Occipital lobe (tissue), 2 donors: ENCODE data around the gene FARSA. TPM values are rescaled to one million over a fixed set of nuclear protein-coding genes. Genes with fewer than 3 reads are reported as not detected.
A peak's percentile ranks its signal among the peaks of the same experiment; 100 is the strongest.

Experiments used
- small RNA-seq: library from RNA; depleted of rRNA; stranded (forward); fragments of <200 nt; gene quantifications from one replicate; pipeline ENCODE3, GENCODE V24; 2014
- total RNA-seq: library from RNA; depleted of rRNA; stranded (reverse); fragments of >200 nt; gene quantifications from one replicate; pipeline ENCODE4 v1.2.3, GENCODE V29; 2014

Gene FARSA
- total RNA-seq, 1 donor from 2014 or later: 46.8 TPM

Small RNA genes within 50 kb of the gene (small RNA-seq; reads per million reads assigned to genes)
- gene MIR5695 (0.29 reads per million, percentile 10 among the genes with 10 or more reads in this experiment), gene MIR6515 (not detected)

Other genes starting within 250 kb of the FARSA start
- not detected for gene GNG14, start 245.7 kb downstream of the FARSA start, total RNA-seq
- gene FBXW9, start 237.1 kb downstream of the FARSA start, total RNA-seq: 6.4 TPM
- 54.0 TPM for gene TNPO2, start 209.8 kb downstream of the FARSA start, total RNA-seq
- 138 TPM for gene TRIR, start 199.0 kb downstream of the FARSA start, total RNA-seq
- gene GET3, start 196.2 kb downstream of the FARSA start, total RNA-seq: 59.3 TPM
- gene BEST2, start 181.9 kb downstream of the FARSA start, total RNA-seq: 0.16 TPM
- 20.3 TPM for gene HOOK2, start 158.2 kb downstream of the FARSA start, total RNA-seq
- 22.6 TPM for gene JUNB, start 142.2 kb downstream of the FARSA start, total RNA-seq
- 174 TPM for gene PRDX2, start 131.9 kb downstream of the FARSA start, total RNA-seq
- gene THSD8, start 131.6 kb downstream of the FARSA start, total RNA-seq: 0.62 TPM
- 15.8 TPM for gene RNASEH2A, start 127.1 kb downstream of the FARSA start, total RNA-seq
- gene RTBDN, start 99.1 kb downstream of the FARSA start, total RNA-seq: 2.0 TPM
- 35.1 TPM for gene MAST1, start 95.2 kb downstream of the FARSA start, total RNA-seq
- 4.5 TPM for gene DNASE2, start 52.3 kb downstream of the FARSA start, total RNA-seq
- 0.31 TPM for gene KLF1, start 46.5 kb downstream of the FARSA start, total RNA-seq
- gene GCDH, start 42.6 kb downstream of the FARSA start, total RNA-seq: 14.7 TPM
- gene SYCE2, start 14.4 kb downstream of the FARSA start, total RNA-seq: not detected
- 280 TPM for gene CALR, start 4.9 kb upstream of the FARSA start, total RNA-seq
- gene RAD23A, start 12.2 kb upstream of the FARSA start, total RNA-seq: 21.8 TPM
- 13.3 TPM for gene GADD45GIP1, start 23.5 kb upstream of the FARSA start, total RNA-seq
- gene DAND5, start 35.9 kb upstream of the FARSA start, total RNA-seq: not detected
- gene NFIX, start 61.8 kb upstream of the FARSA start, total RNA-seq: 124 TPM
- 3.3 TPM for gene LYL1, start 169.1 kb upstream of the FARSA start, total RNA-seq
- 27.1 TPM for gene TRMT1, start 183.0 kb upstream of the FARSA start, total RNA-seq
- gene NACC1, start 184.6 kb upstream of the FARSA start, total RNA-seq: 13.1 TPM
- gene STX10, start 216.7 kb upstream of the FARSA start, total RNA-seq: 20.3 TPM
- 9.4 TPM for gene IER2, start 216.7 kb upstream of the FARSA start, total RNA-seq